Measurements from ENCODE around the gene TH. TPM values are rescaled to one million over a fixed set of nuclear protein-coding genes. Genes with fewer than 3 reads are reported as not detected.

Gene TH
- total RNA-seq, 4 donors from 2014 or later = 0.34 to 1.0 TPM; not detected in 2

- Histone ChIP-seq H3K4me3 (no peak overlapping the region), H3K9me3 (no peaks in the 10 kb centered on the region), H3K27me3 (peaks cover 73% of the 10 kb centered on the region), H3K27ac (no peak overlapping the region), H3K36me3 (no peaks in the 10 kb centered on the region), H3K4me1 (peaks cover 32% of the 10 kb centered on the region)
- no peak for TF ChIP-seq EP300 (IDR thresholded peaks at IDR 0.05)
- no peak for TF ChIP-seq CTCF (IDR thresholded peaks at IDR 0.05)
- no peak for TF ChIP-seq POLR2AphosphoS5 (IDR thresholded peaks at IDR 0.05)
- no peak for TF ChIP-seq POLR2A (IDR thresholded peaks at IDR 0.05)
- 33% methylated on average over 27 of the region's 30 CpGs for WGBS
- no peak for DNase-seq (ENCODE audit: low spot score in 2 of 2)
Observed at GRCh38 chr11:2190657-2191471, 19.2 kb upstream of the TH start.

GRCh38 chr11:2189938-2190656 lies 18.5 kb upstream of the TH start:
- Histone ChIP-seq H3K4me3 (no peak overlapping the region), H3K27ac (no peak overlapping the region), H3K27me3 (peaks cover 72% of the 10 kb centered on the region), H3K36me3 (no peaks in the 10 kb centered on the region), H3K9me3 (no peaks in the 10 kb centered on the region), H3K4me1 (peaks cover 35% of the 10 kb centered on the region)
- DNase-seq (ENCODE audit: low spot score in 2 of 2) = no peak
- TF ChIP-seq POLR2A (IDR thresholded peaks at IDR 0.05) (no peak), CTCF (IDR thresholded peaks at IDR 0.05) (no peak), EP300 (IDR thresholded peaks at IDR 0.05) (no peak), POLR2AphosphoS5 (IDR thresholded peaks at IDR 0.05) (no peak)
- 51% methylated on average over 22 of the region's 29 CpGs for WGBS

- H3K4me3 ChIP-seq = no peak overlapping the region
- no peak for DNase-seq (ENCODE audit: low spot score in 2 of 2)
- H3K4me1 ChIP-seq = peaks cover 25% of the 10 kb centered on the region
- 82% methylated on average over 19 of the region's 19 CpGs for WGBS
- no peaks in the 10 kb centered on the region for H3K9me3 ChIP-seq
- H3K27ac ChIP-seq = no peak overlapping the region
- TF ChIP-seq POLR2AphosphoS5 (IDR thresholded peaks at IDR 0.05) (no peak), EP300 (IDR thresholded peaks at IDR 0.05) (no peak), CTCF (IDR thresholded peaks at IDR 0.05) (no peak), POLR2A (IDR thresholded peaks at IDR 0.05) (no peak)
- H3K36me3 ChIP-seq = no peaks in the 10 kb centered on the region
- H3K27me3 ChIP-seq = peaks cover 72% of the 10 kb centered on the region
Observed at GRCh38 chr11:2188745-2189144, 17.1 kb upstream of the TH start.

GRCh38 chr11:2187280-2187707 lies 15.7 kb upstream of the TH start:
- Histone ChIP-seq H3K27ac (no peak overlapping the region), H3K27me3 (peaks cover 65% of the 10 kb centered on the region), H3K36me3 (no peaks in the 10 kb centered on the region), H3K4me1 (peaks cover 17% of the 10 kb centered on the region), H3K4me3 (no peak overlapping the region), H3K9me3 (no peaks in the 10 kb centered on the region)
- TF ChIP-seq POLR2AphosphoS5 (IDR thresholded peaks at IDR 0.05) = no peak
- TF ChIP-seq EP300 (IDR thresholded peaks at IDR 0.05) = no peak
- TF ChIP-seq POLR2A (IDR thresholded peaks at IDR 0.05) = no peak
- TF ChIP-seq CTCF (IDR thresholded peaks at IDR 0.05) = no peak
- DNase-seq (ENCODE audit: low spot score in 2 of 2) = no peak
- 87% methylated on average over 7 of the region's 7 CpGs for WGBS

GRCh38 chr11:2186669-2187279 lies 15.2 kb upstream of the TH start:
- Histone ChIP-seq H3K27ac (no peak overlapping the region), H3K9me3 (no peaks in the 10 kb centered on the region), H3K4me3 (no peak overlapping the region), H3K4me1 (peaks cover 14% of the 10 kb centered on the region), H3K27me3 (peaks cover 65% of the 10 kb centered on the region), H3K36me3 (no peaks in the 10 kb centered on the region)
- no peak for DNase-seq (ENCODE audit: low spot score in 2 of 2)
- WGBS = 30% methylated on average over 8 of the region's 21 CpGs
- TF ChIP-seq CTCF (IDR thresholded peaks at IDR 0.05) (peak; percentile 9 to 63), POLR2AphosphoS5 (IDR thresholded peaks at IDR 0.05) (no peak), EP300 (IDR thresholded peaks at IDR 0.05) (no peak), POLR2A (IDR thresholded peaks at IDR 0.05) (no peak)

Measured in suprapubic skin (tissue), 4 donors.